IPS DF 4.7 (cell line): ENCODE measurements around the gene PPP1R15B.
A peak's percentile ranks its signal among the peaks of the same experiment; 100 is the strongest.
"Not testable (repeated sequence)": the region's sequence is repeated elsewhere in the genome, so short reads cannot be mapped to it uniquely, and the experiment has no call there.

Experiments
- DNase-seq: peaks from one replicate; pipeline ENCODE4 v3.0.0-alpha.2; 2013; ENCODE audit warnings: low spot score; ENCODE audit errors: extremely low read depth

The PPP1R15B gene

DNA sequence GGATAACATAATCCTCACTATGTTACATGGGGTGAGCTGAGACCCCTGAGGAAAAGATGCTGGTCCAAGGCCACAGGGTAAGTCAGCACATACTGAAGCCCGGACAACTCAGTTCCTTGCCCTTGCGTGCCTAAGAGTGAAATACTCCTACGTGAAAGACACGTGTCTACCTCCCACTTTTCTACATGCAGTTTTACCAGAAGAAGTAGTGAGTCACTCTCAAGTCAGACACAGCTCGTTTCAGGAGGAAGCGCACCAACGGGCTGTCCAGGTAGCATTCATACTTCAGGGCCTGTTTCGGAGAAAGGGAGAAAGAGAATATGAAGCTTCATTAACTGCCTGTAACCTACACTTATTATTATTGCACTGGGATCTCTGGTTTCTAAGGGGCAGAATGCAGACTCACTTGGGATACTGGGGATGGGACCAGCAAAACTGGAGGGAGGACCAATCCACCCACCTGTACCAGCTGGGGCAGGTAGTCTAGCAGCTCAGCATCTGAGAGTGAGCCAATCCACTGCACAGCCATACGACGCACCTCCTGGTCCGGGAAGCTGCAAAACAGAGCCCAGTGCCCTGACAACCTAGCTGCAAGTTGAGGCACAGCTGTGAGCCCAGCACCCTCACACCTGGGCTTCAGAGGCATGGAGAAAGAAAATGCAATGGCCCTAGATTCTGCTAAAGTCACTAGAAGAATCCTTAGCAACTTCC is 32.4 kb upstream of the PPP1R15B start:
- no peak for DNase-seq

DNA sequence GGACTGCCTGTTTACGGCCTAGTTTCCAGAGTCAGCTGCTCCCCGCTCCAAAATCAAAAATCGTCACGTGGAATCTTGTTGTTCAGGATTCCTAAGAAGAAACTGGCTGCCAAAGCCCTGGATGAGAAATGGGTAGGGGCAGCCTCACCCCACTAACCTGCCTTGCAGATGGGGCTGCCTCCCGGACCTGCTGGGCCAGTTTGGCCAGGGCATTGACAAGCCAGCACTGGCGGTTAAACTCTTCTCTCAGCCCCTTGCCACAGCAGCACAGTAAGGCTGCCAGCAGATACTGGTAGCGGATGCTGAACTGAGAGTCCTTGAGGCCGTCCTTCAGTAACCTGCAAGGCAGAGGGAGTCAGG is 31.6 kb upstream of the PPP1R15B start:
- no peak for DNase-seq

DNA sequence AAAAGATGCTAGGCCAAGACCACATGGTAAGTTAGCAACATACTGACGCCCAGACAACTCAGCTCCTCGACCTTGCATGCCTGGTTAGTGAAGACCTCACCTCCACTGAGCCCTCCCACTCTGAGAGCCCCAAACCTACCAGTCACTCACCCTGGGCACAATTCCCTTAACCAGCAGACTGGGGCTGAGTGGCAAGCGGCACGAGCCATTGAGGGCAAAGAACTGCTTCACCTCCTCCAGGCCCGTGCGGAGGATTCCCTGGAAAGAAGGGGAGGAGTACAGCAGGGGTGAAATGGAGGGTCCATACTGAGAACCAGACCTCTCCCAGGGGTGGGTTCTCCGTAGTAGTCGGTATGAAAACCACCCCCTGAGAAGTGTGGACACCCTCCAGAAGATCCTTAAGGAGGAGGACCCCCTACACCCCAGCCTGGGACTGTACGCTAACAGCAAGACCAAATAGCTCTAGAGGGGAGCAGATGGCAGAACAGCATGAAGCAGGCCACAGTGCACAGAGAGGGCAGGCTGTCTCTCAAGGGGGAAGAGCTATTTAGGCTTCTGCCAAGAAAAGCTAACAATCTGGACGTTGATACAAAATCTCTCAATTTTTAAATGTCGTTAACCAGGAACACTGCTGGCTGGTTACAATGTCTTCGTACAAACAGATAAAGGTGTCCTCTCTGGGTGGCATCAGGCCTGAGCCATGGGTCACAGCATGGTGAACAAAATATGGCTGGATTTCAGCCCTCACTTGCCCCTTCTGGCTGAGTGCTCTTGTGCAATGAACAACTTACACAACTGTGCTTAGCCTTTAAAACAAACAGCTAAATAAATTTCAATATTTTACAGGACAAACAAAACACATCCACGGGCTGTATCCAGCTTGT is 31.0 kb upstream of the PPP1R15B start:
- no peak for DNase-seq

- no peak for DNase-seq
Measured at GRCh38 chr1:204441558-204441957, 29.9 kb upstream of the PPP1R15B start.

GRCh38 chr1:204439621-204440375 is 28.2 kb upstream of the PPP1R15B start:
- no peak for DNase-seq

GRCh38 chr1:204438628-204439027 is 27.0 kb upstream of the PPP1R15B start:
- DNase-seq: no peak

GRCh38 chr1:204437796-204438570 is 26.4 kb upstream of the PPP1R15B start:
- DNase-seq: no peak

DNA sequence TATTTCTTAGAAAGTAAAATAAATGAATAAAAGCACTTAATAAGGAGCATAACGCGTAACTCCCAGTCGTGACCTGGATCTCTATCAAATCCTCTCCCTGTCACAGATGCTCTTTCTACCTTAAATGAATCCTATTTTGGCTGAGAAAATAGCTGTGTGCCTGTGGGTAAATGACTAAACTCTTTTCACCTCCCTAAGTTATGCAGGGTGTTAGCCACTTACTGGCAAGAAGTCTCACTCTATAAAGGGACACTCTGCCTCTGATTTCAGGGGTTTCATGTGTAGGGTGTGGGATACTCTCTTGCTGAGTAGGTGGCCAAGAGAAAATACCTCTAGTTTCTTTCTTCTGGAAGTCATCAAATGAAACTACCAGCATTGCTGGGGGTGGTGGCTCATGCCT is 24.3 kb upstream of the PPP1R15B start:
- DNase-seq: no peak

DNA sequence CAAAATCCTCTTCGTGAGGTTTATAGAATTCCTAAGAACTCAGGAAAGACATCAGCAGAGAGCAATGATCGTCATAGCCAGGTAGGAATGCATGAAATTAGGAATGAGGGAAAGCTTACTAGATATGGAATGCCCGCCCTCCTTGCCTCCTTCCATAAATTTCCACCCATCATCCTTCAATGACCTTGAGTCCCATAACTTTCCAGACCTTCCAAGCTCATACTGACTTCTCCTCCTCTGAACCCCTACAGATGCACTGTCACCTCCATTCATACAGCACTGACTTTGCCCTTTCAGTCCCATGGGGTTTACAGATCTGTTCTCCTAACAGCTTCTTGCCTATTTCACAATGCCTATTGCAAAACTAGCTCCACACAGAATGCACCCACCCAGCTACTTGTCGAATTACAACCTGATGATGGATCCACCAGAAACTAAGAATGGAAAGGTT is 23.8 kb upstream of the PPP1R15B start:
- DNase-seq: no peak

DNA sequence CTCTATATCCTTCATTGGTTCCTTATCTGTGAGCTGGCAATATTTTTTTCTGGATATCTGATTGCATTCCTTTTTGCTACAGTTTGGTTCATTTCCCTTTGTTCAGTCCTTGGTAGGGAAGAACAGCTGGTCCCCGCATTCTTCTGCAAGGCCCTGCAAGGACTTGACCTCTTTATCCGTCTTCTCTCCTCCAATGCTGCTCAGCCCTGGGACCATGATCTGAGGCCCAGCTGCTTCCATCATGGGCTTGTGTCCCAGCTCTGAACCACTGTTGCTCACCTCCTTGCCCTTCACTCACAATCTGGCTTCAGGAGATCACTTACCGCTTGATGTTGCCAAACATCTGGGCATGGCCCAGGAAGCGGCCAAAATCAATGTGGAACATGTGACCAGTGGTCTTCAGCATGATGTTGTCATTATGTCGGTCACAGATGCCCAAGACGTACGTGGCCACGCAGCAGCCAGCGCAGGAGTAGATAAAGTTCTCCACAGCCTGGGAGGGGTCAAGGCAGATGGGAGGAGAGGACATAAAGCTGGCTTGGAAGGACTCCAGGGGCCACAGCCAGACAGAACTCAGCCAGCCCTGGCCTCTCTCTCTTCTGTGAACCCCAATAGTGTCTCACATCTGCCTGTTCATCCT is 22.6 kb upstream of the PPP1R15B start:
- no peak for DNase-seq

- no peak for DNase-seq
Measured at GRCh38 chr1:204432708-204433107, 21.1 kb upstream of the PPP1R15B start.

- peak; percentile 74 for DNase-seq
Measured at GRCh38 chr1:204431310-204432184, 19.9 kb upstream of the PPP1R15B start.

GRCh38 chr1:204429746-204430145 is 18.1 kb upstream of the PPP1R15B start:
- DNase-seq: no peak

GRCh38 chr1:204426971-204427701 is 15.5 kb upstream of the PPP1R15B start:
- no peak for DNase-seq

DNA sequence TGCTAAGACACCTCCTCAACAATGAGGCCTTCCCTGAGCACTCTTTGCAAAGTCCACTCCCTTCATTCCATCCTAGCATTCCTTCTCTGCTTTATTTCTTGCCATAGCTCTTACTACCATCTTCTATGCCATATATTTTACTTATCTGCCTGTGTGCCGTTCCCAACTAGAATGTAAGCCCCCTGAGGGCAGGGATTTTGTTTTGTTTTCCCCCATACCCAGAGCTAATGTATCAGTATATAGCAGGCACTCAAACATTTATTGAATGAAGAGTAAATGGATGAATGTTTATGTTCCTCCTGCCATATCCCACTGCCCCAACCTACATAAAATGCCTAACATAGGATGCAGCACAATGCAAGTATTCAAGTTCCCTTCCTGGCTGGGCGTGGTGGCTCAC is 14.9 kb upstream of the PPP1R15B start:
- DNase-seq: no peak

DNA sequence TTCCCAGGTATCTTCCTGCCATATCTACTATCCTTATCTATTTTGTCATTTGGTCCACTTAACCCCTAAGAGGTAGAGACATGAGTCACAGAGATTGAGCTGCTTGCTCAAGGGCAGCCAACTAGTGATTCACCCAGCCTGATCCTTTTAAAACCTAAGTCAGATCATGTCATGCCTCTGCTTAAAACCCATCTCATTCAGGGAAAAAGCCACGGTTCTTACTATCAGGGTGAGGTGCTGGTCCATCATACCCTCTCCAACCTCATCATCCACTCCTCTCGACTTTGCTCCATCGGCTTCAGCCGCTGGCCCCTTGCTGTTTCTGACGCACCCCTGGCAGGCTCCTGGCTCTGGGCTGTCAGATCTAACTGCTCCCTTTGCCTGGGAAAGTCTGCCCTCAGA is 14.4 kb upstream of the PPP1R15B start:
- DNase-seq: no peak

- no peak for DNase-seq
Measured at GRCh38 chr1:204424621-204425020, 13.0 kb upstream of the PPP1R15B start.

DNA sequence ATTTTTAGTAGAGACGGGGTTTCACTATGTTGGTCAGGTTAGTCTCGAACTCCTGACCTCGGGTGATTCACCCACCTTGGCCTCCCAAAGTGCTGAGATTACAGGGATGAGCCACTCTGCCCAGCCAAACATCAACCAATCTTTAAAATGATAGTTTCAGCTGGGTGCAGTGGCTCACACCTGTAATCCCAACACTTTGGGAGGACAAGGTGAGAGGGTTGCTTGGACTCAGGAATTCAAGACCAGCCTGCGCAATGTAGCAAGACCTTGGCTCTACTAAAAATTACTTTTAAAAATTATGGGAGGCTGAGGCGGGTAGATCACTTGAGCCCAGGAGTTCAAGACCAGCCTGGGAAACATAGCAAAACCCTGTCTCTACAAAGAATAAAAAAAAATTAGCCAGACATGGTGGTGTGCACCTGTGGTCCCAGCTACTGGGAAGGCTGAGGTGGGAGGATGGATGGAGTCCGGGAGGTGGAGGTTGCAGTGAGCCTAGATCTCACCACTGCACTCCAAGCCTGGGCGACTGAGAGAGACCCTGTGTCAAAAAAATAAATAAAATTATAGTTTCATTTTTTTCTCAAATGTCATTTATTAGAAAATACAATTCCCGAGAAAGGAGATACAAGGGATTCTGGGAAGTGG is 10.6 kb upstream of the PPP1R15B start:
- DNase-seq: not testable (repeated sequence)

DNA sequence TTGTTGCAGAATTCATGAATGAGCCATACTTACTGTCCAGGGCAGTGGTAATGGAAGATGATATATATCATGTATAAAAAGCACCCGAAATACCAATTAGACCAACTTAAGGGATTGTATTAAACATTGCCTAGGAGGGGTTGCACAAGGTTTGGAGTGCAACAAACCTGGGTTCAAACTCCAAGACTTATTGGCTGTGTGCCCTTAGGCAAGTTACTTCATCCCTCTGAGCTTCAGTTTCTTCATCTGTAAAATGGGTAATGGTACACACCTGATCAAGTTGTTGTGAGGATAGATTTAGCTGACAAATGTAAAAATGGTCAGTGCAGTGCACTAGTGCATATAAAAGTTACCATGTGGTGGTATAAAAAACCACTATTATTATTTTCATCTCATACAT is 9.8 kb upstream of the PPP1R15B start:
- DNase-seq: no peak
